Endothelial cell of umbilical vein (primary cell): Measurements from ENCODE around the gene KCNN3. TPM values are rescaled to one million over a fixed set of nuclear protein-coding genes. Genes with fewer than 3 reads are reported as not detected.

Experiments used
- BruUV-seq: library from RNA; stranded (reverse); fragments of 400-500 nt; replicated peaks from 2 replicates; lab custom pipeline; 2021; lab: Mats Ljungman, UMichigan
- CTCF ChIA-PET: fragments of 300-600, 350-600 bp; sonication (Branson Sonifier 250); formaldehyde crosslinking; loops from one replicate; lab custom pipeline; 2021; ENCODE audit warnings: antibody characterized with exemption, inconsistent platforms; lab: Charles Lee
- POLR2A ChIA-PET: fragments of 300-600, 350-600 bp; sonication (Branson Sonifier 250); formaldehyde crosslinking; loops from one replicate; lab custom pipeline; 2021; ENCODE audit warnings: antibody characterized with exemption, inconsistent platforms; lab: Charles Lee
- DNase-seq: peaks from one replicate; pipeline ENCODE4 v3.0.0-alpha.2; 2011; ENCODE audit warnings: low read depth, low spot score
- FAIRE-seq: peaks from 2 replicates; lab custom pipeline; 2011; peaks lifted over from hg19 to GRCh38; lab: Jason Lieb, UNC
- H2AFZ ChIP-seq: 2 replicates; pipeline ENCODE4 v1.6.0; 2012; ENCODE audit warnings: low read depth, low read length, control low read depth, inconsistent platforms
- H3K27ac ChIP-seq: 2 replicates; pipeline ENCODE4 v1.5.1; 2011; ENCODE audit warnings: low read depth, mild to moderate bottlenecking, control low read depth, low read length, moderate library complexity; ENCODE audit not compliant: insufficient read depth
- H3K27me3 ChIP-seq, 2 experiments: 2 replicates each; pipeline versions ENCODE4 v1.6.0 to v1.6.1; 2011; ENCODE audit warnings: low read length in 2 of 2, mixed read lengths in 1 of 2; ENCODE audit not compliant: control insufficient read depth in 2 of 2, insufficient read depth in 2 of 2
- H3K36me3 ChIP-seq, 2 experiments: 2 replicates in 1 of 2; 3 replicates in 1 of 2; pipeline ENCODE4 v1.5.1; 2011; ENCODE audit warnings: low read length in 2 of 2, mild to moderate bottlenecking in 1 of 2, moderate library complexity in 1 of 2; ENCODE audit not compliant: control insufficient read depth in 2 of 2, insufficient read depth in 2 of 2; ENCODE audit errors: extremely low read depth in 1 of 2
- H3K4me1 ChIP-seq: 3 replicates; pipeline ENCODE4 v1.5.1; 2011; ENCODE audit warnings: mild to moderate bottlenecking, low read length; ENCODE audit not compliant: control insufficient read depth, insufficient read depth; ENCODE audit errors: extremely low read depth
- H3K4me2 ChIP-seq: 2 replicates; pipeline ENCODE4 v1.6.1; 2011; ENCODE audit warnings: low read length, control low read depth, mixed read lengths; ENCODE audit not compliant: insufficient read depth
- H3K4me3 ChIP-seq, 3 experiments: fragments of 200-600 bp in 1 of 3; sonication (generic), shearing (Covaris generic) in 1 of 3; replicated peaks in 1 of 3; 2 replicates each; pipeline ENCODE4 v1.5.1; 2011 to 2016; ENCODE audit warnings: control low read depth in 3 of 3, low read length in 3 of 3, mild to moderate bottlenecking in 2 of 3, inconsistent platforms in 1 of 3, low read depth in 1 of 3, moderate library complexity in 1 of 3; ENCODE audit not compliant: insufficient read depth in 1 of 3
- H3K79me2 ChIP-seq: 2 replicates; pipeline ENCODE4 v1.6.0; 2012; ENCODE audit warnings: low read length, inconsistent platforms; ENCODE audit not compliant: control insufficient read depth, insufficient read depth
- H3K9ac ChIP-seq: replicated peaks from 2 replicates; pipeline ENCODE3; 2011; ENCODE audit warnings: low read length, control low read depth; ENCODE audit not compliant: insufficient read depth; ENCODE audit errors: extremely low read depth
- H3K9me1 ChIP-seq: replicated peaks from 3 replicates; pipeline ENCODE4 v1.6.0; 2011; ENCODE audit warnings: mild to moderate bottlenecking, low read length; ENCODE audit not compliant: control insufficient read depth, insufficient read depth; ENCODE audit errors: extremely low read depth
- H3K9me3 ChIP-seq: replicated peaks from 2 replicates; pipeline ENCODE4 v1.5.1; 2012; ENCODE audit warnings: low read length, inconsistent platforms; ENCODE audit not compliant: control insufficient read depth, insufficient read depth
- H4K20me1 ChIP-seq: replicated peaks from 2 replicates; pipeline ENCODE3; 2011; ENCODE audit warnings: mild to moderate bottlenecking, low read length; ENCODE audit not compliant: control insufficient read depth, insufficient read depth; ENCODE audit errors: extremely low read depth
- CTCF ChIP-seq, 2 donors: IDR thresholded peaks; 1 replicate in 1 of 2; 2 replicates in 1 of 2; pipeline ENCODE4 v1.5.1; 2011; ENCODE audit warnings: low read length in 2 of 2, mild to moderate bottlenecking in 2 of 2, moderate library complexity in 2 of 2, control low read depth in 1 of 2, inconsistent platforms in 1 of 2, low read depth in 1 of 2; ENCODE audit not compliant: insufficient read depth in 1 of 2; ENCODE audit errors: extremely low read depth in 1 of 2
- EZH2 ChIP-seq: IDR thresholded peaks from 2 replicates; pipeline ENCODE4 v1.6.1; 2012; ENCODE audit warnings: borderline replicate concordance, low read depth, mild to moderate bottlenecking, moderate library complexity, low read length, inconsistent platforms; ENCODE audit not compliant: severe bottlenecking
- FOS ChIP-seq: IDR thresholded peaks from 2 replicates; pipeline ENCODE4 v1.6.1; 2011; ENCODE audit warnings: mild to moderate bottlenecking, low read length, moderate library complexity, borderline replicate concordance; ENCODE audit not compliant: insufficient read depth
- GATA2 ChIP-seq: IDR thresholded peaks from 2 replicates; pipeline ENCODE4 v1.7.0; 2011; ENCODE audit warnings: low read depth, mild to moderate bottlenecking, moderate library complexity, mixed read lengths, low read length; ENCODE audit not compliant: insufficient read length, insufficient read depth
- JUN ChIP-seq: IDR thresholded peaks from 2 replicates; pipeline ENCODE4 v1.6.1; 2011; ENCODE audit warnings: borderline replicate concordance, low read depth; ENCODE audit not compliant: insufficient read length, insufficient read depth
- MAX ChIP-seq: IDR thresholded peaks from 2 replicates; pipeline ENCODE4 v1.6.1; 2011; ENCODE audit not compliant: insufficient read depth, insufficient read length
- MYC ChIP-seq: IDR thresholded peaks from one replicate; pipeline ENCODE4 v1.6.1; 2011; ENCODE audit warnings: mild to moderate bottlenecking, low read depth, low read length
- POLR2A ChIP-seq: IDR thresholded peaks from 2 replicates; pipeline ENCODE4 v1.6.1; 2012; ENCODE audit warnings: low read depth, mild to moderate bottlenecking, control low read depth, low read length
- POLR2AphosphoS5 ChIP-seq: IDR thresholded peaks from 2 replicates; pipeline ENCODE4 v1.6.1; 2012; ENCODE audit warnings: low read depth, mild to moderate bottlenecking, control low read depth, low read length, moderate library complexity; ENCODE audit not compliant: insufficient read depth
- dilution Hi-C: fragments of 300-500 bp; cut with MboI; formaldehyde crosslinking; loops from one replicate; pipeline ENCODE4 v1.15.0; 2019; ENCODE audit warnings: low sequenced_read_pairs; ENCODE audit not compliant: extremely low pct_ligation_motif_present
- intact Hi-C: fragments of 100-400 bp; cut with micrococcal nuclease; formaldehyde crosslinking; loops from one replicate; pipeline ENCODE4 v1.10.0; 2022
- polyA plus RNA-seq, 4 experiments: library from polyadenylated mRNA; depleted of rRNA in 3 of 4; stranded (reverse) in 3 of 4; unstranded in 1 of 4; fragments of >200 nt; gene quantifications; 2 replicates each; pipeline versions ENCODE4 v1.2.1 to v1.2.3, GENCODE V29; 2011 to 2012; ENCODE audit warnings: missing spikeins in 1 of 4
- total RNA-seq: library from RNA; stranded (reverse); gene quantifications from 2 replicates; pipeline ENCODE4 v1.2.3, GENCODE V29; 2021

Gene KCNN3
- total and polyA plus RNA-seq, 2 donors (not counting 3 experiments of a cell fraction or from before 2014, with no cell fraction given): 0.91 to 1.1 TPM

GRCh38 chr1:154697710-154698109, 172.4 kb downstream of the KCNN3 start:
- Histone ChIP-seq H3K4me3 (no peak overlapping the region), H4K20me1 (no peaks in the 10 kb centered on the region), H3K79me2 (no peaks in the 10 kb centered on the region), H2AFZ (no peak overlapping the region), H3K27ac (no peak overlapping the region), H3K27me3 (peaks cover 12 to 42% of the 10 kb centered on the region in 2 experiments), H3K4me1 (no peaks in the 10 kb centered on the region), H3K9me3 (no peaks in the 10 kb centered on the region), H3K9me1 (no peaks in the 10 kb centered on the region), H3K4me2 (no peak overlapping the region), H3K36me3 (no peaks in the 10 kb centered on the region), H3K9ac (no peak overlapping the region)
- no TSS peak for BruUV-seq
- TF ChIP-seq JUN (peak; percentile 71), MAX (no peak), CTCF (IDR thresholded peaks at IDR 0.05; ENCODE audit: extremely low read depth in 1 of 2, insufficient read depth in 1 of 2, low read depth in 1 of 2, low read length in 2 of 2) (no peak), GATA2 (no peak), EZH2 (no peak), POLR2A (no peak), MYC (no peak), FOS (peak; percentile 70), POLR2AphosphoS5 (no peak)
- intact Hi-C loops: loop anchor here (5.0 kb wide), 1 partner anchor 50 kb away; no protein-coding TSS in a partner anchor
- POLR2A ChIA-PET: no interaction called here
- CTCF ChIA-PET: interaction anchor here (1.1 to 3.0 kb wide), 4 partner anchors 9 to 181 kb away, joined by 3 to 11 read pairs (median 5); no protein-coding TSS in a partner anchor
- dilution Hi-C loops: no loop called here
- FAIRE-seq (no peak), DNase-seq (peak; percentile 54)
